ENCODE data around the gene MRPL45.

Gene MRPL45

DNA sequence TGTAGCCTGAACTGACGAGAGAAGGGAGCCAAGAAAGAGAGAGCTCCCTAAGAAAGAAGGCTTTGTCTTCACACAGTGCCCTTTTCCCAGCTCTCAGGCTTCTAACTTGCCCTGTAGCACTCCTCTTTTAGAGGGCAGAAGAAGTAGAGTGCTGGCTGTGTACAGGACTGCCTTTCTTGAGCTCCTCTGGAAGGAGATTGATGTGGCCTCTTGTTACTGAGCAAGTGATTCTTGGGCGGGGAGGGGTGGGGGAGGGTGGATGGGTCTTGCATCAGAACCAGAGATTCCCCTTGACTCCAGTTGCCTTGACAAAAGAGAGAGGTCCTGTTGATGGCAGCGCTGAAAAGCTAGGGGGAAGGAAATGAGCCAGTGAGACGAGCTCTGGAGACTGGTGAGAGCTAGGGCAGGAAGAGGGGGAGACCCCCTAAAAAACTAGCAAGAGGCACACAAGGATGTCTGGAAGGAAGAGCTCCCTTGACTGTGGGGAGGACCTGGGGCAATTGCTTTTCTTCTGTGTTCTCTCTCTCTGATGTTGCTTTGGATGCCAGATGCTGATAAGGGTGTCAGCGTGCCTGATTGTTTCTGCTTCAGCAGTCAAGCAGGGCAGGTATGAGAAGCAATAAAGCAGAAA lies 28.4 kb downstream of the MRPL45 start:
- DNase-seq (ENCODE audit: low read depth in 3 of 3): no peak

DNA sequence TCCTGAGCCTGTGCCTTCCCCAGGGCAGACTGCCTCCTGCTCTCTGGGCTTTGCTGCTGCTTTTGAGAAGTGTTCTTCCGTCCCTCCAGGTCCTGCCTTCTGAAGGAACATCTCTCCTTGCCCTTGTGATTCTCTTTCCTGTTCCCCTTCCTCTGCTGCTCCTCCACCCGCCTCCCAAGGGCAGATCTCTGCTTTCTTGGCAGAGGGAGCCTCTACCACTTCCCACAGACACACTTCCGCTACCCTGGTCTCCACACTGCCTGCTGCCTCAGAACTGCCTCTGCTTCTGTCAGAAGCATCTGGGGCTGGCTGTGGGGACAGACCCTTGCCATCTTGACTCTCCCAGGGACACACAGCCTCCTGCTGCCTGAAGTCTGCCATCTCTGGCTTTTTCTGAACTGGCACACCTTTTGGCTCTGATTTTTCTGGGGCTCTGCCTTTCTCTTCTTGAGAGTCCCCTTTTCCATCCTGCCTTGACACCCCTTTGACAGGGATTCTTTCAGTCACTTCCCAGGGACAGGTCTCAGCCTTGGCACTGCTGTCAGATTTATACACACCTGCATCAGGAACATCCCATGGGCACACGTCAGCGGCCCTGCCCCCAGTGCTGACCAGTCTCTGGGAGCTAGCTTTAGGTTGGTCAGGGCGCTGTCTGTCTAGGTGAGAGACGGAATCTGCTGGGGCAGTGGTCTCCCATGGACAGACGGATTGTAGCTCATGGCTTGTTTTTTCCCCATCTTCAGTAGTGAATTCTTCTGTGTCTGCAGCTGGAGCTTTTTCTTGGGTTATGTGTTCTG lies 30.2 kb downstream of the MRPL45 start:
- no peak for DNase-seq (ENCODE audit: low read depth in 3 of 3)

DNA sequence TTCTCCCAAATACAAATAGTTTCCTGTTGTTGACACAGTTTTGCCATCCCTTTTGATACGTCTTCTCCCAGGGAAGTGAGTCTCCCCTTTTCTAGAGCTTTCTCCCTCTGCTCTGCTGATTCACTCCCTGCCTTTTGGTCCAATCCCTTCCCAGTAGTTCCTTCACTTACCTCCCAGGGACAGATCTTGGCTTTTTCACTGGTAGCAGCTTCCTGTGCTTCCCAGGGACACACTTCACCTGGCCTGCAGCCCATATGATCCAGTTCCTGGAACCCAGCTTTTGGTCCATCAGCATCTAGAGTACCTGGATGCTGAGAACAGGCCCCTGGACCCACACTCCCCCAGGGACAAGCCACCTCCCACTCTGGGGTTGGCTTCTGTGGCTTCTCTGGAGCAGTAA lies 31.0 kb downstream of the MRPL45 start:
- no peak for DNase-seq (ENCODE audit: low read depth in 3 of 3)

DNA sequence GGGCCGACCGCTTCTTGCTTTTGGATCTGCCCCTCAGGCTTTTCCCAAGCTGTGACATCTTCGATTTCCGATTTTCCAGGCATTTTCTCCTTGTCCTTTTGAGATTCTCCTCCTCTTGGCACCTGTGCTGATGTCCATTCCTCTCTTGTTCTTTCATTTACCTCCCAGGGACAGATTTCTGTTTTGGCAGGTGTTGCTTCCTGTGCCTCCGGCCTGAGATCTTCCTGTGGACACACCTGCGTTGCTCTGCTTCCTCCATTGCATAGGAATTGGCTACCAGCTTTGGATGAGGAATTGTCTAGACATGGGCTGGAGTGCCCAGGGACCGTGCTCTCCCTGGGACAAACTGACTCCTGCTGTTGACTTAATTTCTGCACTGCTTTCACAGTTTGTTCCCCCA lies 31.7 kb downstream of the MRPL45 start:
- no peak for DNase-seq (ENCODE audit: low read depth in 3 of 3)

DNA sequence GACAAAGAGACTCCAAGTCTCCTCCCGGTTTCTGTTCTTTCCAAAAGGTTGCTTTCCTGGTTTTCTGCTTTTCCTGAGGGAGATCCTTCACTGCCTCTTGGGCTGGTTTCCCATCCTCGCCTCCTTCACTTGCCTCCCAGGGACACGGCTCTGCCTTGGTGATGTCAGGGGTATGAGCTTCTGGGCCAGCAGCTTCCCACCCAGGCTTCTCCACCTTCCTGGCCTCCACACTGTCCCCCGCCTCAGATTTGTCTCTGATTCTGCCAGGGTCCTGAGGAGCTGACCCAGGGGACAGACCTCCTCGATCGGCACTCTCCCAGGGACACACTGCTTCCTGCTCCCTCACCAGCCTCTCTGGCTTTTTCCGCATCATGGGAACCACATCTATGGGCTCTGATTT lies 32.3 kb downstream of the MRPL45 start:
- no peak for DNase-seq (ENCODE audit: low read depth in 3 of 3)

DNA sequence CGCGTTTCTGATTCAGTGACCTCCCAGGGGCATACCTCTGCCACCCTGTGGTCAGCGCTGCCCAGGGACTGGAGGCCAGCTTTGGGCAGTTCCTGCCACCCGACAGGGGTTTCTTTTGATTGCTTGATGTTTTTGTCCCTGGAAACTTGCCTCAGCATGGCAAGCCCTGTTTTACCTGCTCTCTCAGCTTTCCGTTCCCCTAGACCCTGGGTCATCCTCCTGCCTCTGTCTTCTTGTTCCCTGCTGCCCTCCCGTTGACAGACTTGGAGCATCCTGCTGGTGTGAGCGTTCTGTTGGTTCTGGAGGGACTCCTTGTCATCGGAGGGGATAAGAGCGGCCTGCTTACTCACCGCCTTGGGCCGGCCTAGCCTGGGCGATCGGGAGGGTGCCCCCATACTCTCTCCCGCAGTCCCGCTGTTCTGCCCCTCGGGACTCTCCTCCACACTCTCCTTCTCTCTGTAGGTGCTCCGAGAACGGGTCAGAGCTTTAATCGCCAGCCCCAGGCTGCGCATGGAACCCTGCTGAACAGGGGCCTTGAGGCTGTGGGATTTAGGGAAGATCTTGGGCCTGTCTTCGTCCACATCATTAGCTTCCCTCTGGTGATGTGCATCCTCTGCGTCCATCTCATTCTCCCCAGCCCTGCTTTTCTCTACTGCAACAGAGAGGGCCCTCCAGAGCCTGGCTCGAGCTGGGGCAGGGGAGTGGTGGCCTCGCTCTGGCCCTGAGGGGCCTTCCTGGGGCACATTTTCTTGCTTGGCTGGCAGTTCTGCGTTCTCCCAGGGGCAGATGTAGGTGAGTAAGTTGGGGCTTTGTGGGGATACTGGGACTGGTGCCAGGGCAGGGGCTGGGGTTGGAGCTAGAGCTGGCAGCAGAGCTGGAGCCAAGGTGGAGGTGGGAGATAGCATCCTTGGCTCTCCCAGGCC lies 33.1 kb downstream of the MRPL45 start:
- DNase-seq (ENCODE audit: low read depth in 3 of 3): no peak

DNA sequence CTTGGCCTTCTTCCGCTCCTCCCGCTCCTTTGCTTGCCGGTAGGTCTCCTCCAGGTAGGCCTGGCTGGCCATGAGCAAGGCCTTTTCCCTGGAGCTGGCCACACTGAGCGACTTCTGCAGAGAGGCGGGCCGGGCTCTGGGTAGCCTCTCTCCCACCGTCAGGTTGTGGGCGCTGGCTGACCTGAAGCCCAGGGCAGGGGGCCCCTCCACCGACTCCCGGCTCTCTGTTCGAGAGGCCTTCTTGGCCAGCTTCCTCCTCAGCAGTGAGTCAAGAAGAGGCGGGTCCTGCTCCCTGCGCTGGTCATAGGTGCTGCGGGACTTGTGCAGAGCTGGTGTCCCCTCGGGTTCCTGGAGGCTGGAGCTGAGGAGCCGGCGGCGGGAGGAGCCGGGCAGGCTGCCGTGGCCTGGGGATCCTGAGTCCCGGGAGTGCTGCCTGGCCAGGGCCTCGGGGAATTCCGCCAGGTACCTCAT lies 34.0 kb downstream of the MRPL45 start:
- DNase-seq (ENCODE audit: low read depth in 3 of 3): no peak

DNA sequence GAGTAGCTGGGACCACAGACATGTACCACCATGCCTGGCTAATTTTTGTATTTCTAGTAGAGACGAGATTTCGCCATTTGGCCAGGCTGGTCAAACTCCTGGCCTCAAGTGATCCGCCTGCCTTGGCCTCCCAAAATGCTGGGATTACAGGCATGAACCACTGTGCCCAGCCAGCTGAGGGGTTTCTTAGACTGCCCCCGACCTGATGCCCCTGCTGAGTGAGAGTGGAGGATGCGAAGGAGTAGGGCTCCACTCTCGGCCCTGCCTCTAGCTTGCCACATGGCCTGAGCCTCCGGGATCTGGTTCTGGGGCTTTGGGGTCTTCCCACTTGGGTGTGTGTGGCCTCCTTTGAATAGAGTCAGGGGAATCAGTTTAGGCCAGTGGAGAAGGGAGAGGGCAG lies 35.8 kb downstream of the MRPL45 start:
- DNase-seq (ENCODE audit: low read depth in 3 of 3): no peak

DNA sequence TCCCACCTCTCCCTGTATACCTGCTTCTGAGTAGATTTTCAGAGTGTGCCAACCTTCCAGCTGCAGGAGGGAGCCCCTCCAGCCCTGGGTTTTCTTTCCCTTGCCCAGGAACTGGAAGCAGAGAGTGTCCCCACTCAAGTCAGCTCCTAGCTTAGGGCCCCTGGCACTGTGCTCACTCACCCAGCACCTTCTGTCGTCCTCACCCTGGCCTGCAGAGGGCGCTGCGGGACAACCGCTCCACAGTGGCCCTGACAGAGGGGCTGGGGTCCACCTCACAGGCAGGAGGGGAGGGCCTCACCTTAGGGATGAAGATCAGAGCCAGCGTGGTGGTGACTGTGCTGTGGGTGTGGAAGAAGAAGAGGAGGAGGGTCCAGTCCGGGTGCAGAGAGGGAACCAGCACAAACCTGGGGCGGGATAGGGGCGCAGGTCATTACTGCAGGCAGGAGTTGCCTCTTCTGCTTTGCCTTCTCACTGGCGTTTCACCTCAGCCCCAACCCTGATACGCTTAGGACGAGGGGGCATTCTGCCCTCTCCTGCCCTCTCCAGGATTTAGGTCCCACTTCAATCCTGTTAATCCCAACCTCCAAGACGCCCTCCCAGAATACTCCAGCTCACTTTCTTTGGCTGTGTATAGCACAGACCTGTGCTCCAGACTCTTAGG lies 36.8 kb downstream of the MRPL45 start:
- peak in 1 of 3 experiments; percentile 42 for DNase-seq (ENCODE audit: low read depth in 3 of 3)

DNA sequence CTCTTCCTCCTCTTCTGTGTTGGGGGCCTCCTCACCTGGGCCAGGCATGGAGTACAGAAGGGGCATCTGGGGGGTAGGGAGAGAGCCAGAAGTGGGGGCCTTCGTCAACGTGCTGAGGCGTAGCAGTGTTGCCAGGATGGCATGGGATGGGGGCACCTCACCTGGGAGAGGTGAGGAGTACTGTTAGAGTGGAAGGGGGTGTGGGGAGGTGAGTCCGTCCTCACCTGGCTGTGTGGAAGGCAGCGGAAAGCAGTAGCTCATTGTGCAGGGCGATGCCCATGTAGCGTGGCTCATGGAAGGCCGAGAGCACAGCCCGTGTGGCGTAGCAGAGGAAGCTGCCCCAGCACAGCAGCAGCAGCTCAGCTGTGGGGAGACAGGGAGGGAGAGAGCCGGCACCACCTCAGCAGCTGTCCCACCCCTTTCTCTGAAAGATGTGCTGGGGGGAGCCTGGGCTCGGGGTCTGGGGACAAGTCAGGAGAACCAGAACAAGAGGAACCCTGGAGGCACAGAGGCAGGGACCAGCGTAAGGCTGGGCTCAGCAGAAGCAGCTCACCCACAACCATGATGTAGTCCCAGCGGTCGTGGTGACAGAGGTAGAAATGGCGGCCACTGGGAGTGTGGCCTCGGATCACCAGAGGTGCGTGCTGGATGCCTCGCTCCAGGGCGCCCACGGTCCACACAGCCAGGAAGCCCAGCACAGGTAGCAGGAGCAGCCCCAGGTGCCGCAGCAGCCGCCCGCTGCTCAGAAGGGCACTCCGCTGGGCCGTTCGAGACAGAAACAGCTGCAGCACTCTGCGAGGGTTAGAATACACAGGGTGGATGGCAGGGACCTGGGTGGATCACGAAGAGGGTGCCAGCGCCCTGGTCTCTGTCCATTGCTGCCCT lies 37.8 kb downstream of the MRPL45 start:
- no peak for DNase-seq (ENCODE audit: low read depth in 3 of 3)

DNA sequence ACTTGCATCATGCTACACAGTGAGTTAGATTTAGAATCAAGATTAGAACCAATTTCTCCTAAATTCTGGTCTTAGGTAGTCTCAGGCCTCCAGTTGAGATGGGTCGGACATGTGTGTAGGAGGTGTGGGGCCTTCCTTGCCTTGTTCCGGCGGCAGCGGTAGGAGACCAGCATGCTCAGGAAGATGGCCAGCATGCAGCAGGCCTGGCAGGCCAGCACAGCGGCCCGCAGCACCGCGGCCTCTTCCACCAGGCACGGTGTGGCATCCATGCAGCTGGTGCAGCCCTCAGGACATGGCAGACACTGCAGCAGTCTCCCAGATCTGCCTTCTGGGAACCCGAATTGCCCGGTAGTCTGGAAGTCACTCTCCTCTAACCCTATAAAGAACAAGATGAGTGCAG lies 39.9 kb downstream of the MRPL45 start:
- no peak for DNase-seq (ENCODE audit: low read depth in 3 of 3)

DNA sequence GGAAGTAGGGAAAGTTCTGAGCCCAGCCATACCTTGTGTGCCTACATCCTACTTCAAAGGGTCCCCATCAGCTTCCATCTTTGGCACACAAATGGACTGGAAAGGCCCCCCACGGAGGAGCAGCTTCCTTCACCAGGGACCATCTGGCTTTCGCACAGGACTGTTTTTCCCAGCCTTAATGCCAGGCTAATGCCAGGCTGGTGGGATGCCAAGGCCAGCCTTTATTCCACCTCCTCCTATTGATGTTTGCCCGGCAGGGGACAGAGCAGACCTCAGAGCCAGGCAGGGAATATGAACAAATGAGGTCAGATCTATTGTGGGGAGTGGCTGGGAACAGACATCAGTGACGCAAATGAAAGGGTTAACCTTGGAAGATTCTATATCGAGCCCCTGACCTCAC lies 41.1 kb downstream of the MRPL45 start:
- DNase-seq (ENCODE audit: low read depth in 3 of 3): no peak

DNA sequence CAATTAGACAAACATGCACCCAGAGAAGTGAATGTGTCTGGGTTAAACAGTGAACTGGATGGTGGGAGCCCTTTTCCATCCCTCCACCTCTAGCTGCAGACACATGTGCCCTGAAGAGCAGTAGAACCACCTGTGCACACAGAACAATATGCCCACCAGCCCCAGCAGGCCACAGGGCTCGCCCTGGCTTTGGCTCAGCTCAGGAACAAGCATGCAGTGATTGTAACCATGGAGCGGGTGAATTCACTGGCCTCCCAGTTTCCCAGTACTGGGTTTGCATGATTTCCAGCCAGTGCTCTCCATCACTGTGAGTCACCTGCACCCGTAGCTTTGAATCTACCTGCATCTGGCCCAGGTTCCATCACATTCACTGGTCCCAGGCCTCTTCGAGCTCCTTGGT lies 41.6 kb downstream of the MRPL45 start:
- no peak for DNase-seq (ENCODE audit: low read depth in 3 of 3)

DNA sequence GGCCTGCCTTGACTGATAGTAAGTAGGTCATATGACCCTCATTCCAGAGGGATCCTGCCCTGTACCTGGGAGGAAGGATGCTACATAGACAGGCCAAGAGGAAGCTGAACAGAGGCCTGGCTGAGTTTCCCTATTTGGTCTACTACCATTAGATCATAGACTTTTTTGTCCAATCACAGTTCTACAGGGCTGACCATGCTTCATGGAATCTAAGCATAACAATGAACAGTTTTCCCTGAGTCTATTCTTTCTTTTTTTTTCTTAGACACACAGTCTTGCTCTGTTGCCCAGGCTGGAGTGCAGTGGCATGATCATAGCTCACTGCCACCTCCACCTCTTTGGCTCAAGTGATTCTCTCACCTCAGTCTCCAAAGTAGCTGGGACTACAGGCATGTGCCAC lies 42.9 kb downstream of the MRPL45 start:
- no peak for DNase-seq (ENCODE audit: low read depth in 3 of 3)

DNA sequence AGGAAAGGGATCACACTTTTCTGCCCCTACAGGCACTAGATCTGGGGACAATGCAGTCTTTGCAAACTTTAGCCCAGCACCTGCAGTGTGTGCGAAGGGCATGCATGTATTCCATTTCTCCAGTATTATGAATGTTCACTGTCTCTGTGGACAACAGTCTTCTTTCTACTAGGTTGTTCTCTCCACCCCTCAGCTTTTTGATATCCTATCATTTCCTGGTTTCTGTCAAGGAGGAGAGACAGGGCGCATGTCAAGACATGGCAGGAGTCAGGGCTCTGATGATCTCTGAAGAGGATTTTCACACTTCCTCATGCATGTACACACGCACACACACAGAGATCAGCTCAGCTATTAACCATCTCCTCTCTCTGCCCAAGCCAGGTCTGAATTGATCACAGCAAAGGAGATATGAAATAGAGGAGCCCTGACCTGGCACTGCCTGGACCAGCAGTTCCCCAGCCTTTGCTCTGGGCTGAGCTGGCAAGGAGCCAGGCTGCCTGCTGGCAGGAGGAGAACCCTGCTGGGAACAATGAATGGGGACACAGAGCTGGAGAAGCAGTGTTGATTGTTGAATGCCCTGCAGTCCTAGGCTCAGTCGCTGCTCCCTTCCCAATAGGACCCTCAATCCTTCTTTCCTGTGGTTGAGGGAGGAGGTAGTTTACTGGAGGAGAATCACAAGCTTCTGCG lies 44.2 kb downstream of the MRPL45 start:
- DNase-seq (ENCODE audit: low read depth in 3 of 3): no peak

DNA sequence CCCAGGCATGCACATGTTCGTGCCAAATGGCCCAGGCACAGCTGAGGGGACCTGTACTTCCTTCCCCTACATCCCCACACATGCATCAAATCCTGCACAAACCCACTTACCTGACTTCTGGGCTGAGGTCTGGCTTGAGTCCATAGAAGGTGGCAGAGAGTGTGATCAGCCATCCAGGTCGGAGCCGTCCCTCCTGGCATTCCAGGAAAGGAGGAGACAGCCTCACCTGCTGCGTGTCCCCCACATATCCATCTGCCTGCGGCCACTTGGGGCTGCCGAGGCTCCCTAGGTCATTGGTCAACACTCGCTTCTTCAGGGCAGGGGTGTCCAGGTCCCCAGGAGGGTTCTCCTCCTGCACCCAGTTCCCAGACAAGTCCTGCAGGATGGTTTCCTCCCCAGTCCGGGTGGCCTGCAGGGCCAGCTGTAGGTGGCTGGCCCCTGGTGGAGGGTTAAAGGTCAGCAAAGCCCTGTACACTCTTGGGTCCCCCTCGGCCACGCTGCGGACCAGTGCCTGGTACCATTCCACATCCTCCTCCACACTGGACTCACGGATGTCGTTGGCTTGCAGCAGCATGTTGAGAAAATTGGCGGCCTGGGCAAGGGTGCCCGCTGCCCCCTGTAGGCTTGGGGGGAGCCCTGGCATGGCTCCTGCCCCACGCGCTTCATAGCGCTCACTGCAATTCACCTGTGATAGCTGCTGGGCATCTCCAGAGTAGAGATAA lies 46.1 kb downstream of the MRPL45 start:
- DNase-seq (ENCODE audit: low read depth in 3 of 3): no peak

DNA sequence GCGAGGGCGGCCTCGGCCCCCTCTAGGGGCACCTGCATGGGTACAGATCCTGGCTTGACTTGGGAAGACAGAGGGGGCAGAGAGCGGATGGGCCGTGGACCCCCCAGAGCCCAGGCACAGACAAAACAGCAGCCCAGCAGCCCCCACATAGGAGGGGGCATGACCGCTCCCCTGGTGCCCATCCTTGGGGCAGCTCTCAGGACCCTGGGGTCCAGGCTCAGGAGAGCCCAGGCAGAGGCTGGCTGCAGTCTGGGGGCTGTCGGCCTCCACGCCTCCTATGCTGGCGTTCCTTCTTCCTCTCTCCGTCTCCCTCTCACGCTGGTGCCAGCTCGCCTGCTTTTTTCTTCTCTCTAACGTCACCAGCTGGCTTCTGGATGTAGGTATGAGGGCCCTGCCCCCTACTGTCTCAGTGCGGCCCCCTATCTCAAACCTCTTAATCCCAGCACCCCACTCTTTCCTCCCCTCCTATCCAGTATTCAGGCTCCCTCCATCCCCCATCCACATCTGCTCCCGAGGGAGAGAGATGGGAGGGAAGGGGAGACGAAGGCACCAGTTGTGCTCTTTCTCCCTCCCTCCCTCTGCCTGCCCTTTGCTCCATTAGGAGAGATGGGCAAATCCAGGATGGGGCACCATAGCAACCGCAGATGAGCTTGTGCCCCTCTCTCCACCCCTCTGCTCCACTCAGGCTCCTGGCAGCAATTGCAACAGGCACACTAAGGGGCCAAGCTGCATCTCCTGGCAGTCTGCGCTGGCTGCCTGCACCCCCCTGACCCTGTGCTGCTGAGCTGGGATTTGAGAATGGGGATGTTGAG lies 46.8 kb downstream of the MRPL45 start, which contains the start of gene GPR179:
Gene GPR179, minus strand, starts transcription at position 349 of the 812 bp plus-strand sequence. Its CDS starts 167 bp downstream, at position 182.
- DNase-seq (ENCODE audit: low read depth in 3 of 3): no peak

DNA sequence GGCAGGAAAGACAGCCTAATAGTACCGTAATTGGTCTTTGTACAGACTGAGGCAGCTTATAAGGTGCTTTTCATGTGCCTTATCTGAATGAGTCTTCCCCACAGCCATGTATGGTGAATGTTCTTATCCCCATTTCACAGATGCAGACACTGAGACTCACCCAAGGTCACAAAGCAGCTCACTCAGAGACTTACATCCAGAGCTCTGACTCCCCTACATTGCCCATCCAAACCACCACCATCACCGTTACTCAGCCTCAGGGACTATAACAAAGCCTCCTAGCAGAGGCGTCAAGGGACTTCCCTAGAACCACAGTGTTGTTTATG lies 47.4 kb downstream of the MRPL45 start:
- DNase-seq (ENCODE audit: low read depth in 3 of 3): no peak

DNA sequence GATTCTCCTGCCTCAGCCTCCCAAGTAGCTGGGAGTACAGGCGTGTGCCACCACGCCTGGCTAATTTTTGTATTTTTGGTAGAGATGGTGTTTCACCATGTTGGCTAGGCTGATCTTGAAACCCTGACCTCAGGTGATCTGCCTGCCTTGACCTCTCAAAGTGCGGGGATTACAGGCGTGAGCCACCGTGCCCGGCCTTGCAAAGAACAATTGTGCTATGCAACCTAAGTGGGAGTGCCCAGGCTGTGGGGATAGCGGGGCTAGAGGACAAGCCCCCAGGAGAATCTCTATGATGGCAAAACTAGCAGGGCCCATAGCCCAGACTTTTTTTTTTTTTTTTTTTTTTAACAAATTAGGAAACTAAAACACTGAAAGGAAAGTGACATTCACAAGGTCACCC lies 48.8 kb downstream of the MRPL45 start:
- DNase-seq (ENCODE audit: low read depth in 3 of 3): no peak
